HEK293 (cell line): ENCODE results near the gene CCM2L.

ENCODE experiments used
- AEBP2 ChIP-seq: fragments of 450-650 bp; formaldehyde crosslinking; IDR thresholded peaks from 2 replicates; pipeline ENCODE4 v1.5.1; 2016; ENCODE audit warnings: missing biosample characterization, missing genetic modification characterization, borderline replicate concordance
- BCL11A ChIP-seq: fragments of 450-650 bp; formaldehyde crosslinking; IDR thresholded peaks from 2 replicates; pipeline ENCODE4 v1.5.1; 2016; ENCODE audit warnings: low read depth, missing biosample characterization, missing genetic modification characterization
- HOXA7 ChIP-seq: sonication (generic); formaldehyde crosslinking; IDR thresholded peaks from 2 replicates; pipeline ENCODE4 v1.8.1; 2022; ENCODE audit warnings: missing genetic modification reagents, borderline replicate concordance
- KLF10 ChIP-seq: fragments of 450-650 bp; IDR thresholded peaks from 2 replicates; pipeline ENCODE4 v1.5.1; 2018; ENCODE audit warnings: missing biosample characterization, mild to moderate bottlenecking, missing genetic modification characterization
- KLF8 ChIP-seq: fragments of 450-650 bp; formaldehyde crosslinking; IDR thresholded peaks from 2 replicates; pipeline ENCODE4 v1.5.1; 2016; ENCODE audit warnings: missing biosample characterization, missing genetic modification characterization
- KLF9 ChIP-seq: fragments of 450-650 bp; formaldehyde crosslinking; IDR thresholded peaks from 2 replicates; pipeline ENCODE4 v1.5.1; 2016; ENCODE audit warnings: missing biosample characterization, missing genetic modification characterization, low read depth
- MYNN ChIP-seq: fragments of 450-650 bp; formaldehyde crosslinking; IDR thresholded peaks from 2 replicates; pipeline ENCODE4 v1.5.1; 2016; ENCODE audit warnings: missing biosample characterization, missing genetic modification characterization, borderline replicate concordance
- OSR2 ChIP-seq: fragments of 450-650 bp; formaldehyde crosslinking; IDR thresholded peaks from 2 replicates; pipeline ENCODE4 v1.5.1; 2016; ENCODE audit warnings: missing biosample characterization, missing genetic modification characterization
- SCRT2 ChIP-seq: fragments of 450-650 bp; formaldehyde crosslinking; IDR thresholded peaks from 2 replicates; pipeline ENCODE4 v1.5.1; 2016; ENCODE audit warnings: missing biosample characterization, missing genetic modification characterization
- SP7 ChIP-seq: fragments of 450-650 bp; formaldehyde crosslinking; IDR thresholded peaks from 2 replicates; pipeline ENCODE4 v1.5.1; 2016; ENCODE audit warnings: missing biosample characterization, missing genetic modification characterization
- TCF7L2 ChIP-seq: IDR thresholded peaks from 2 replicates; pipeline ENCODE4 v1.6.1; 2011; ENCODE audit warnings: low read depth, mild to moderate bottlenecking, inconsistent platforms, low read length, moderate library complexity, borderline replicate concordance
- YY1 ChIP-seq: fragments of 450-650 bp; formaldehyde crosslinking; IDR thresholded peaks from 2 replicates; pipeline ENCODE4 v1.5.1; 2018; ENCODE audit warnings: missing biosample characterization, missing genetic modification characterization
- ZBTB20 ChIP-seq: fragments of 450-650 bp; formaldehyde crosslinking; IDR thresholded peaks from 2 replicates; pipeline ENCODE4 v1.5.1; 2016; ENCODE audit warnings: missing biosample characterization, missing genetic modification characterization
- ZBTB21 ChIP-seq: fragments of 450-650 bp; formaldehyde crosslinking; IDR thresholded peaks from 2 replicates; pipeline ENCODE4 v1.5.1; 2017; ENCODE audit warnings: missing biosample characterization, missing genetic modification characterization
- ZBTB48 ChIP-seq: fragments of 450-650 bp; formaldehyde crosslinking; IDR thresholded peaks from 2 replicates; pipeline ENCODE4 v1.5.1; 2016; ENCODE audit warnings: missing biosample characterization, missing genetic modification characterization
- ZFHX2 ChIP-seq: fragments of 450-650 bp; formaldehyde crosslinking; conservative IDR thresholded peaks from 2 replicates; pipeline ENCODE4 v1.5.1; 2016; ENCODE audit warnings: missing biosample characterization, missing genetic modification characterization
- ZNF121 ChIP-seq: fragments of 450-650 bp; formaldehyde crosslinking; IDR thresholded peaks from 2 replicates; pipeline ENCODE4 v1.5.1; 2016; ENCODE audit warnings: missing biosample characterization, missing genetic modification characterization
- ZNF140 ChIP-seq: fragments of 450-650 bp; formaldehyde crosslinking; IDR thresholded peaks from 2 replicates; pipeline ENCODE4 v1.5.1; 2016; ENCODE audit warnings: missing biosample characterization, missing genetic modification characterization
- ZNF146 ChIP-seq: fragments of 450-650 bp; formaldehyde crosslinking; IDR thresholded peaks from 2 replicates; pipeline ENCODE4 v1.5.1; 2016; ENCODE audit warnings: missing biosample characterization, missing genetic modification characterization
- ZNF16 ChIP-seq: fragments of 450-650 bp; formaldehyde crosslinking; IDR thresholded peaks from 2 replicates; pipeline ENCODE4 v1.5.1; 2016; ENCODE audit warnings: low read depth, missing biosample characterization, missing genetic modification characterization
- ZNF169 ChIP-seq: fragments of 450-650 bp; formaldehyde crosslinking; IDR thresholded peaks from 2 replicates; pipeline ENCODE4 v1.5.1; 2016; ENCODE audit warnings: missing biosample characterization, missing genetic modification characterization
- ZNF184 ChIP-seq: fragments of 450-650 bp; IDR thresholded peaks from 2 replicates; pipeline ENCODE4 v1.5.1; 2018; ENCODE audit warnings: missing biosample characterization, mild to moderate bottlenecking, missing genetic modification characterization
- ZNF19 ChIP-seq: fragments of 450-650 bp; formaldehyde crosslinking; IDR thresholded peaks from 2 replicates; pipeline ENCODE4; 2016; ENCODE audit warnings: missing biosample characterization, missing genetic modification characterization, low read depth
- ZNF23 ChIP-seq: fragments of 450-650 bp; formaldehyde crosslinking; IDR thresholded peaks from 2 replicates; pipeline ENCODE4 v1.5.1; 2016; ENCODE audit warnings: missing biosample characterization, missing genetic modification characterization, borderline replicate concordance
- ZNF24 ChIP-seq: fragments of 450-650 bp; formaldehyde crosslinking; IDR thresholded peaks from 2 replicates; pipeline ENCODE4 v1.5.1; 2016; ENCODE audit warnings: missing biosample characterization, missing genetic modification characterization
- ZNF335 ChIP-seq: fragments of 450-650 bp; formaldehyde crosslinking; conservative IDR thresholded peaks from 2 replicates; pipeline ENCODE4 v1.5.1; 2016; ENCODE audit warnings: missing biosample characterization, missing genetic modification characterization
- ZNF362 ChIP-seq: fragments of 450-650 bp; formaldehyde crosslinking; IDR thresholded peaks from 2 replicates; pipeline ENCODE4 v1.5.1; 2016; ENCODE audit warnings: missing biosample characterization, missing genetic modification characterization
- ZNF391 ChIP-seq: fragments of 450-650 bp; formaldehyde crosslinking; IDR thresholded peaks from 2 replicates; pipeline ENCODE4 v1.5.1; 2016; ENCODE audit warnings: low read depth, missing biosample characterization, missing genetic modification characterization, borderline replicate concordance
- ZNF473 ChIP-seq: fragments of 450-650 bp; formaldehyde crosslinking; IDR thresholded peaks from 2 replicates; pipeline ENCODE4 v1.5.1; 2017; ENCODE audit warnings: missing biosample characterization, missing genetic modification characterization
- ZNF514 ChIP-seq: fragments of 450-650 bp; formaldehyde crosslinking; IDR thresholded peaks from 2 replicates; pipeline ENCODE4 v1.5.1; 2016; ENCODE audit warnings: missing biosample characterization, missing genetic modification characterization
- ZNF654 ChIP-seq: fragments of 450-650 bp; formaldehyde crosslinking; IDR thresholded peaks from 2 replicates; pipeline ENCODE4 v1.5.1; 2016; ENCODE audit warnings: low read depth, missing biosample characterization, missing genetic modification characterization
- ZNF701 ChIP-seq: fragments of 450-650 bp; formaldehyde crosslinking; IDR thresholded peaks from 2 replicates; pipeline ENCODE4 v1.5.1; 2016; ENCODE audit warnings: missing biosample characterization, missing genetic modification characterization
- ZNF776 ChIP-seq: fragments of 450-650 bp; formaldehyde crosslinking; IDR thresholded peaks from 2 replicates; pipeline ENCODE4 v1.5.0; 2017; ENCODE audit warnings: missing biosample characterization, missing genetic modification characterization, borderline replicate concordance
- ZXDB ChIP-seq: fragments of 450-650 bp; formaldehyde crosslinking; IDR thresholded peaks from 2 replicates; pipeline ENCODE4 v1.5.1; 2016; ENCODE audit warnings: missing biosample characterization, missing genetic modification characterization
- TF ChIP-seq, protein P1 (sequence below): fragments of 450-650 bp; formaldehyde crosslinking; IDR thresholded peaks from 2 replicates; pipeline ENCODE4 v1.5.1; 2016; ENCODE audit warnings: missing biosample characterization, missing genetic modification characterization
- TF ChIP-seq, protein P2 (sequence below): fragments of 450-650 bp; formaldehyde crosslinking; IDR thresholded peaks from 2 replicates; pipeline ENCODE4 v1.5.1; 2017; ENCODE audit warnings: missing biosample characterization, missing genetic modification characterization

Gene CCM2L

DNA sequence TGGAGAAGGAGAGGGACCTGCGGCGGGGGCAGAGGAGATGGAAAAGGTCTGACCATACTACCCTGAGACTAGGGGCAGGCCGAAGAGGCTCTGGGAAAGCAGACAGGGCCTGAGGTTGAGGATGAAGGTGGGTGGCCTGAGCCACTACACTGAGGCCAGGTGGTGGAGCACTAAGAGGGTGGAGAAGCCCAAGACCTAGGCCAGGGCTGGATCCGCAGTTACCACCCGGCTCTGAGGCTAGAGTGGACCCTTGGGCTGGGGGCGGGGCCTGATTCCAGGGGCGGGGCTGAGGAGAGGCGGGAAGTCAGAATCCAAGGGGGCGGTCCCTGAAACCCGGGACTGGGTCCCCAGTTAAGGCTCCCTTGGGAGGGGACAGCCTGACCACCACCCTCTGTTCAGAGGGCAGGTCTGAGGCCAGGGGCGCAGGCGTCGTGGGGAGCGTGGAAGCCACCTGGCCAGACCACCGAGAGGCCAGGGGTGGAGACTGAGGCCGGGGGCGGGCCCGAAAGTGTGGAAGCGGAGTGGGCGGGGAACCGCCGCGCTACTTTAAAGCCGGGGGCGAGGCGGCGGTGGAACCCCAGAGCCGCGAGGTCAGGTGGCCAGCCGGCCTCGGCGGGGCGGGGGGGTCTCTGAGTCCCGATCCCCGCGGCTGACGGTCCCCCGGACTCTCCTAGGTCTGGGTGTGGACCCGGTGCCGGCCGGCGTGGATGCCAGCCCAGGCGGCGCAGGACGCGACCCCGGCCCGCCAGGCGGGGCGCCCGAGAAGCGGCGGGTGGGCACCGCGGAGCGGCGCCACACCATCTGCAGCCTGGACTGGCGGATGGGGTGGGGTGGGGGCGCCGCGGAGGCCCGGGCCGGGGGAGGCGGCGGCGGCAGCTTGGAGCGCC is 8.3 kb downstream of the CCM2L start (continued):
- TF ChIP-seq BCL11A (tag by site-specific recombination): no peak
- TF ChIP-seq ZFHX2 (tag by site-specific recombination): peak; percentile 86
- TF ChIP-seq OSR2: no peak
- TF ChIP-seq ZNF362: no peak
- no peak for TF ChIP-seq ZNF19 (tag by site-specific recombination)
- no peak for TF ChIP-seq ZNF16 (tag by site-specific recombination)
- no peak for TF ChIP-seq ZNF473 (tag by site-specific recombination)
- no peak for TF ChIP-seq AEBP2 (tag by site-specific recombination)
- TF ChIP-seq, protein P1, sequence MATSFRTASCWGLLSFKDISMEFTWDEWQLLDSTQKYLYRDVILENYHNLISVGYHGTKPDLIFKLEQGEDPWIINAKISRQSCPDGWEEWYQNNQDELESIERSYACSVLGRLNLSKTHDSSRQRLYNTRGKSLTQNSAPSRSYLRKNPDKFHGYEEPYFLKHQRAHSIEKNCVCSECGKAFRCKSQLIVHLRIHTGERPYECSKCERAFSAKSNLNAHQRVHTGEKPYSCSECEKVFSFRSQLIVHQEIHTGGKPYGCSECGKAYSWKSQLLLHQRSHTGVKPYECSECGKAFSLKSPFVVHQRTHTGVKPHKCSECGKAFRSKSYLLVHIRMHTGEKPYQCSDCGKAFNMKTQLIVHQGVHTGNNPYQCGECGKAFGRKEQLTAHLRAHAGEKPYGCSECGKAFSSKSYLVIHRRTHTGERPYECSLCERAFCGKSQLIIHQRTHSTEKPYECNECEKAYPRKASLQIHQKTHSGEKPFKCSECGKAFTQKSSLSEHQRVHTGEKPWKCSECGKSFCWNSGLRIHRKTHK (tag by site-specific recombination): no peak
- TF ChIP-seq ZNF391 (tag by site-specific recombination): no peak
- TF ChIP-seq HOXA7: no peak
- TF ChIP-seq ZBTB21 (tag by site-specific recombination): no peak
- TF ChIP-seq ZBTB20 (tag by site-specific recombination): peak; percentile 28; the same call in 1 of the 2 replicates
- no peak for TF ChIP-seq ZNF514 (tag by site-specific recombination)
- TF ChIP-seq KLF9 (tag by site-specific recombination): peak; percentile 93
- no peak for TF ChIP-seq ZNF140 (tag by site-specific recombination)
- no peak for TF ChIP-seq ZNF169 (tag by site-specific recombination)
- TF ChIP-seq ZNF121 (tag by site-specific recombination): no peak
- TF ChIP-seq, protein P2, sequence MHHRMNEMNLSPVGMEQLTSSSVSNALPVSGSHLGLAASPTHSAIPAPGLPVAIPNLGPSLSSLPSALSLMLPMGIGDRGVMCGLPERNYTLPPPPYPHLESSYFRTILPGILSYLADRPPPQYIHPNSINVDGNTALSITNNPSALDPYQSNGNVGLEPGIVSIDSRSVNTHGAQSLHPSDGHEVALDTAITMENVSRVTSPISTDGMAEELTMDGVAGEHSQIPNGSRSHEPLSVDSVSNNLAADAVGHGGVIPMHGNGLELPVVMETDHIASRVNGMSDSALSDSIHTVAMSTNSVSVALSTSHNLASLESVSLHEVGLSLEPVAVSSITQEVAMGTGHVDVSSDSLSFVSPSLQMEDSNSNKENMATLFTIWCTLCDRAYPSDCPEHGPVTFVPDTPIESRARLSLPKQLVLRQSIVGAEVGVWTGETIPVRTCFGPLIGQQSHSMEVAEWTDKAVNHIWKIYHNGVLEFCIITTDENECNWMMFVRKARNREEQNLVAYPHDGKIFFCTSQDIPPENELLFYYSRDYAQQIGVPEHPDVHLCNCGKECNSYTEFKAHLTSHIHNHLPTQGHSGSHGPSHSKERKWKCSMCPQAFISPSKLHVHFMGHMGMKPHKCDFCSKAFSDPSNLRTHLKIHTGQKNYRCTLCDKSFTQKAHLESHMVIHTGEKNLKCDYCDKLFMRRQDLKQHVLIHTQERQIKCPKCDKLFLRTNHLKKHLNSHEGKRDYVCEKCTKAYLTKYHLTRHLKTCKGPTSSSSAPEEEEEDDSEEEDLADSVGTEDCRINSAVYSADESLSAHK: no peak
- no peak for TF ChIP-seq ZNF701 (tag by site-specific recombination)
- TF ChIP-seq ZXDB (tag by site-specific recombination): peak; percentile 60; the same call in 1 of the 2 replicates
- TF ChIP-seq KLF8 (tag by site-specific recombination): peak; percentile 79; the same call in 1 of the 2 replicates
- TF ChIP-seq ZNF146: no peak
- TF ChIP-seq ZNF654 (tag by site-specific recombination): no peak
- TF ChIP-seq ZNF776: no peak
- no peak for TF ChIP-seq ZNF23 (tag by site-specific recombination)
- no peak for TF ChIP-seq ZNF24 (tag by site-specific recombination)
- TF ChIP-seq TCF7L2: no peak
- TF ChIP-seq ZNF335 (tag by site-specific recombination): peak; percentile 69
- no peak for TF ChIP-seq ZNF184 (tag by site-specific recombination)
- TF ChIP-seq MYNN (tag by site-specific recombination): no peak
- no peak for TF ChIP-seq SP7 (tag by site-specific recombination)
- 0 out of 2 replicates have a peak, but pooled peaks have one; percentile 64 for TF ChIP-seq KLF10 (tag by site-specific recombination)
- TF ChIP-seq SCRT2 (tag by site-specific recombination): no peak
- TF ChIP-seq YY1: no peak
- TF ChIP-seq ZBTB48 (tag by site-specific recombination): peak; percentile 85
